KMS-11 (cell line): ENCODE measurements around the gene TTC39C.

Experiments
- H2AFZ ChIP-seq: fragments of 200-600 bp; sonication (generic); 2 replicates; pipeline ENCODE4 v1.6.1; 2016; ENCODE audit warnings: antibody characterized with exemption, mixed run types, low read depth
- H3K27ac ChIP-seq: fragments of 200-600 bp; sonication (generic); 2 replicates; pipeline ENCODE4 v1.6.1; 2016; ENCODE audit warnings: mild to moderate bottlenecking, mixed run types
- H3K27me3 ChIP-seq: fragments of 200-600 bp; sonication (generic); 2 replicates; pipeline ENCODE4 v1.6.1; 2017; ENCODE audit warnings: mild to moderate bottlenecking, low read depth, mixed run types, moderate library complexity; ENCODE audit not compliant: insufficient read depth
- H3K36me3 ChIP-seq: fragments of 200-600 bp; sonication (generic); 2 replicates; pipeline ENCODE4 v1.6.1; 2017; ENCODE audit warnings: mild to moderate bottlenecking, mixed run types; ENCODE audit not compliant: insufficient read depth
- H3K4me1 ChIP-seq: fragments of 200-600 bp; sonication (generic); 2 replicates; pipeline ENCODE4 v1.6.1; 2016; ENCODE audit warnings: mild to moderate bottlenecking, low read depth, mixed run types; ENCODE audit not compliant: poor library complexity, severe bottlenecking
- H3K4me2 ChIP-seq: fragments of 200-600 bp; sonication (generic); 2 replicates; pipeline ENCODE4 v1.7.0; 2016; ENCODE audit warnings: mild to moderate bottlenecking, mixed run types
- H3K4me3 ChIP-seq: fragments of 200-600 bp; sonication (generic); IDR thresholded peaks from 2 replicates; pipeline ENCODE4 v1.6.1; 2017; ENCODE audit warnings: low read depth, low read length, mixed read lengths; ENCODE audit not compliant: insufficient read depth
- H3K79me2 ChIP-seq: fragments of 200-600 bp; sonication (generic); 2 replicates; pipeline ENCODE4 v1.6.1; 2016; ENCODE audit warnings: low read depth, mixed run types; ENCODE audit not compliant: insufficient read depth
- H3K9ac ChIP-seq: fragments of 200-600 bp; sonication (generic); 2 replicates; pipeline ENCODE4 v1.6.1; 2016; ENCODE audit warnings: mild to moderate bottlenecking, mixed run types
- H4K20me1 ChIP-seq: fragments of 200-600 bp; sonication (generic); 2 replicates; pipeline ENCODE4 v1.6.1; 2016; ENCODE audit warnings: mild to moderate bottlenecking, mixed run types; ENCODE audit not compliant: insufficient read depth
- TF ChIP-seq, protein P1 (sequence below): fragments of 200-600 bp; sonication (generic); conservative IDR thresholded peaks from 2 replicates; pipeline ENCODE4 v1.6.1; 2017; ENCODE audit warnings: low read depth, mild to moderate bottlenecking, antibody characterized with exemption, low read length, moderate library complexity, mixed read lengths

The TTC39C gene

DNA sequence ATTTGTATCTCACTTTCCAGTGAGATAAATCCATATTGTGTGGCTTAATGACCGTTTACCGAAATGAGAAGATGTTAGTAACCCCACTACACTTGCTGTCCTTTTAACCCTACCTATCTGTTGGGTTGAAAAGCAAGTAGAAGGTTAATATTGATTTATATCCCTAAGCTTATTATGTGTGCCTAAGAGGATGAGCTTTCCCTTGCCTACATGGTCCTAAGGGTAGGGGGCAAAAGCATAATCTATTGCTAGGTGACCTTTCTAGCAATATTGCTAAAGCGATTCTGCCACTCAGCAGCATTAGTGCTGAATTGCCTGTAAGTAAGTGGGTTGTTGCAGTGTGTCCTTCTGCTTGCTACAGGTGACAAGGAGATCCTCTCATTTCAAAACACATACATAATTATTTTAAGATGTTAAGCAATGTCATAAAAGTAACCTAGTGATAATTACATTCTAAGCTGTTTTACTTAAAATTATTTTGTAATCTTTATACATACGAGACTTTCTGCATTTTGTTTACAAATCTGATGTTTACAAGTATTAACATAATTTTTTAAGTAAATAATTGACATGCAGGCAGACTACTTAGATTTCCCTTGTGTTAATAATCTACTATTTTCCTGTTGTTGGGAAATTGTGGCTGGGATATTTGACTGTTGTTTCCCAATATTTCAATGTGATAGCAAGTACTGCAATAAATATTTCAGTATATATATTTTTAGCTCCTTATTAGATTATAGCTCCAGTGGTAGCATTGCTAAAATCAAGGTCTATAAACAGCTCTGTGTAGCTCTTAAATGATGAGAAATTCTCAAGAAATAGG lies 75.2 kb downstream of the TTC39C start:
- peaks cover 6% of the 10 kb centered on the region for H3K4me1 ChIP-seq

DNA sequence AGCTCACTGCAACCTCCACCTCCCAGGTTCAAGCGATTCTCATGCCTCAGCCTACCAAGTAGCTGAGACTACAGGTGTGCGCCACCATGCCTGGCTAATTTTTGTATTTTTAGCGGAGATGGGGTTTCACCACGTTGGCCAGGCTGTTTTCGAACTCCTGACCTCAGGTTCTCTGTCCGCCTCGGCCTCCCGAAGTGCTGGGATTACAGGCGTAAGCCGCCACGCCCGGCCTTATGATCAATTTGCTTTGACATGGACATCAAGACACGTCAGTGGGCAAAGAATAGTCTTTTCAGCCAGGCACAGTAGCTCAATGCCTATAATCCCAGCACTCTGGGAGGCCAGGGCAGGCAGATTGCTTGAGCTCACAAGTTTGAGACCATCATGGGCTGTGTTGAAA lies 76.3 kb downstream of the TTC39C start:
- Histone ChIP-seq H3K9ac (no peak overlapping the region), H3K36me3 (no peaks in the 10 kb centered on the region), H2AFZ (no peak overlapping the region), H4K20me1 (no peaks in the 10 kb centered on the region), H3K4me2 (no peak overlapping the region), H3K79me2 (no peaks in the 10 kb centered on the region), H3K4me1 (peaks cover 7% of the 10 kb centered on the region), H3K27me3 (no peaks in the 10 kb centered on the region), H3K27ac (no peak overlapping the region), H3K4me3 (no peak overlapping the region)
- TF ChIP-seq, protein P1, sequence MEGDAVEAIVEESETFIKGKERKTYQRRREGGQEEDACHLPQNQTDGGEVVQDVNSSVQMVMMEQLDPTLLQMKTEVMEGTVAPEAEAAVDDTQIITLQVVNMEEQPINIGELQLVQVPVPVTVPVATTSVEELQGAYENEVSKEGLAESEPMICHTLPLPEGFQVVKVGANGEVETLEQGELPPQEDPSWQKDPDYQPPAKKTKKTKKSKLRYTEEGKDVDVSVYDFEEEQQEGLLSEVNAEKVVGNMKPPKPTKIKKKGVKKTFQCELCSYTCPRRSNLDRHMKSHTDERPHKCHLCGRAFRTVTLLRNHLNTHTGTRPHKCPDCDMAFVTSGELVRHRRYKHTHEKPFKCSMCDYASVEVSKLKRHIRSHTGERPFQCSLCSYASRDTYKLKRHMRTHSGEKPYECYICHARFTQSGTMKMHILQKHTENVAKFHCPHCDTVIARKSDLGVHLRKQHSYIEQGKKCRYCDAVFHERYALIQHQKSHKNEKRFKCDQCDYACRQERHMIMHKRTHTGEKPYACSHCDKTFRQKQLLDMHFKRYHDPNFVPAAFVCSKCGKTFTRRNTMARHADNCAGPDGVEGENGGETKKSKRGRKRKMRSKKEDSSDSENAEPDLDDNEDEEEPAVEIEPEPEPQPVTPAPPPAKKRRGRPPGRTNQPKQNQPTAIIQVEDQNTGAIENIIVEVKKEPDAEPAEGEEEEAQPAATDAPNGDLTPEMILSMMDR = no peak

More for the DNA sequence above, 75.2 kb downstream of the TTC39C start:
- H3K79me2 ChIP-seq = no peaks in the 10 kb centered on the region
- H4K20me1 ChIP-seq = no peaks in the 10 kb centered on the region
- no peaks in the 10 kb centered on the region for H3K27me3 ChIP-seq
- TF ChIP-seq, protein P1 = no peak
- no peak overlapping the region for H3K4me3 ChIP-seq
- no peak overlapping the region for H3K27ac ChIP-seq
- H3K36me3 ChIP-seq = no peaks in the 10 kb centered on the region
- H3K9ac ChIP-seq = no peak overlapping the region
- no peak overlapping the region for H2AFZ ChIP-seq
- no peak overlapping the region for H3K4me2 ChIP-seq

- no peaks in the 10 kb centered on the region for H3K27me3 ChIP-seq
- TF ChIP-seq, protein P1 = no peak
- no peak overlapping the region for H3K4me2 ChIP-seq
- H2AFZ ChIP-seq = no peak overlapping the region
- H3K79me2 ChIP-seq = no peaks in the 10 kb centered on the region
- H3K4me3 ChIP-seq = no peak overlapping the region
- peaks cover 7% of the 10 kb centered on the region for H3K4me1 ChIP-seq
- H3K9ac ChIP-seq = no peak overlapping the region
- no peak overlapping the region for H3K27ac ChIP-seq
- H3K36me3 ChIP-seq = no peaks in the 10 kb centered on the region
- H4K20me1 ChIP-seq = no peaks in the 10 kb centered on the region; the same call in 1 of the 2 replicates
Observed at GRCh38 chr18:24094561-24094960, 80.0 kb downstream of the TTC39C start.

GRCh38 chr18:24095976-24096375 lies 81.4 kb downstream of the TTC39C start:
- Histone ChIP-seq H2AFZ (no peak overlapping the region), H3K79me2 (no peaks in the 10 kb centered on the region), H3K27ac (no peak overlapping the region), H3K27me3 (no peaks in the 10 kb centered on the region), H3K4me1 (peaks cover 7% of the 10 kb centered on the region), H3K4me2 (no peak overlapping the region), H3K36me3 (no peaks in the 10 kb centered on the region), H3K4me3 (no peak overlapping the region), H4K20me1 (no peaks in the 10 kb centered on the region; the same call in 1 of the 2 replicates), H3K9ac (no peak overlapping the region)
- TF ChIP-seq, protein P1 = no peak
